ENCODE measurements around the gene CLDN24.

GRCh38 chr4:183352546-183352945, 30.3 kb upstream of the CLDN24 start:
- TF ChIP-seq FOSL2 (IDR thresholded peaks at IDR 0.05; ENCODE audit: borderline replicate concordance, low read depth) (no peak), CTCF (IDR thresholded peaks at IDR 0.05) (no peak), CHD2 (IDR thresholded peaks at IDR 0.05; ENCODE audit: low read length, partially characterized antibody) (no peak), EP300 (IDR thresholded peaks at IDR 0.05; ENCODE audit: borderline replicate concordance in 1 of 2, low read depth in 1 of 2, low read length in 1 of 2) (no peak), NRF1 (IDR thresholded peaks at IDR 0.05; ENCODE audit: low read depth, low read length) (no peak), EZH2phosphoT487 (IDR thresholded peaks at IDR 0.05; ENCODE audit: borderline replicate concordance, low read depth) (no peak)
